ENCODE measurements around the gene CENPU. TPM values are rescaled to one million over a fixed set of nuclear protein-coding genes. Genes with fewer than 3 reads are reported as not detected.

The CENPU gene
- total and polyA plus RNA-seq, 2 of the 8 experiments (the other 6 are each of a cell fraction or from before 2014, with no cell fraction given): 32.1 to 122 TPM

DNA sequence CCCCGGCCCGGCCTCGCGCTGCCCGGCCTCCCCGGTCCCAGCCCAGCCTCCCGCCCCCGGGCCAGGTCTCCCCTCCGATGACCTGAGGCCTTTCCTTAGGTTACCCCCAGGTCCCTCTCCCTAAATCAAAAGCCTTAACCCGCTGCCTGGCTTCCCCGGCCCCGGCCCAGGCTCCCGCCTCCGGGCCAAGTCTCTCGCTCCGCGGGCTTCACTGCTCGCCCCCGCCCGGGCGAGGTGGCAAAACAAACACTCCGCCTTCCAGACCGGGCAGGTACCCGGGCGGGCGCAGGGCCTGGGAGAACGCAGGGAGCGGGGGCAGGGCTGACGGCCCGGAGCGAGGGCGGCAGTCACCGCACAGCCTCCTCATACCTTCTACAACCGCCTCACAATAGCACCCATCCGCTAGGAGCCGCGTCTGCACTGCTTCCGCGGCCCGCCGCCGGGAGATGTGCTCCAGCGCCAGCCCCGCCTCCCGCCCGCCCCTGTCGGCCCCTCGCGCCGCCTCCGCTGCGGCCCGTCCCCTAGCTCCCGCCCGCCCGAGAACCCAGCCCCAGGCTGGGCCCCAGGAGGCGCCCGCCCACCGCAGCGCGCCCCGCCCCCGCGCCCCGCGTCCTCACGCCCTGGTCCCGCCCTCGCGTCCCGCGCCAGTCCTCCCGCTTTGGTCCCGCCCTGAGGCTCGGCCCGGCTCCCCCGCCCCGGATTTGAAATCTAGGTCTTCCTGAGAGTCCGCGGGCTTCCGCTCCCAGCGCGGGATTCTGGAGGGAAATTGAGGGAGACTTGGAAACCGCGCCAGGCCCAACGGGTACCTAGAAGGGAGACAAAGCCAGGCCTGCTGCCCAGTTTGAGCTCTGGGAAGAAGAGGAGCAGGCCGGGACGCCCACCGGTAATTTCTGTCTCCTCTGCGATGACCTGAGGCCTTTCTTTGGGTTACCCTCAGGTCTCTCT lies 84.6 kb downstream of the CENPU start, which contains the start of the genes CASP3 and PRIMPOL:
Gene CASP3 (minus strand): TSS at position 422 of the 945 bp plus-strand sequence. CDS start 10,994 bp downstream, outside the sequence.
Gene PRIMPOL (plus strand): TSS at position 713 of the 945 bp plus-strand sequence. CDS start 7,403 bp downstream, outside the sequence.
- peaks cover 13% of the 10 kb centered on the region for H3K23me2 ChIP-seq (ENCODE audit: low read depth, low read length)
- H3K4ac ChIP-seq (replicated peaks; ENCODE audit: insufficient read length, low read depth, low read length): no peak within 1 kb of the TSS
- H3K27me3 ChIP-seq (replicated peaks in 1 of 4; ENCODE audit: control insufficient read depth in 3 of 4, extremely low read depth in 1 of 4, insufficient read depth in 3 of 4, low read length in 3 of 4): no peaks in the 10 kb centered on the region
- ChIA-PET POLR2A (ENCODE audit: partially characterized antibody) (interaction anchor here (0.8 to 2.2 kb wide), 11 partner anchors 8 to 302 kb away, joined by 3 to 8 read pairs (median 5); partner anchors contain the start of gene CENPU), CTCF (ENCODE audit: partially characterized antibody) (interaction anchor here (1.0 kb wide), 1 partner anchor 384 kb away, joined by 3 read pairs; no protein-coding TSS in a partner anchor)
- H3K79me2 ChIP-seq (ENCODE audit: control insufficient read depth in 1 of 2, insufficient read depth in 2 of 2, low read length in 2 of 2): peaks cover 6 to 43% of the 10 kb centered on the region in 2 experiments
- peak within 1 kb of the TSS; percentile 85 for H3K27ac ChIP-seq (ENCODE audit: low read depth, low read length)
- H3K9ac ChIP-seq (replicated peaks in 1 of 4; ENCODE audit: extremely low read depth in 1 of 4, low read depth in 3 of 4, low read length in 3 of 4): peak within 1 kb of the TSS; percentile 79 to 92 (median 83)
- H2BK12ac ChIP-seq (ENCODE audit: low read depth, low read length): peak within 1 kb of the TSS; percentile 93
- peaks cover 0 to 5% (median 0%) of the 10 kb centered on the region in 4 experiments; a peak in 1 of 8 replicates for H3K36me3 ChIP-seq (ENCODE audit: control insufficient read depth in 2 of 4, insufficient read depth in 4 of 4, low read length in 3 of 4)
- H4K5ac ChIP-seq (ENCODE audit: insufficient read length, low read depth, low read length): peak within 1 kb of the TSS; percentile 87
- no peak within 1 kb of the TSS for H3K14ac ChIP-seq (ENCODE audit: insufficient read length)
- DNase-seq (ENCODE audit: low read depth in 1 of 2, low spot score in 2 of 2) (peak; percentile 72 to 97), FAIRE-seq (no peak)
- peak within 1 kb of the TSS; percentile 97 to 98 for H3K4me2 ChIP-seq (ENCODE audit: insufficient read depth in 1 of 2, low read depth in 2 of 2, low read length in 2 of 2)
- peak within 1 kb of the TSS; percentile 80 for H2BK120ac ChIP-seq (replicated peaks; ENCODE audit: low read depth, low read length)
- peak within 1 kb of the TSS; percentile 91 for H2BK5ac ChIP-seq (ENCODE audit: low read depth, low read length)
- H3K56ac ChIP-seq (replicated peaks; ENCODE audit: insufficient read length, low read depth, low read length): peak within 1 kb of the TSS; percentile 71
- H3K23ac ChIP-seq (ENCODE audit: insufficient read length): no peak within 1 kb of the TSS
- peaks cover 0 to 9% of the 10 kb centered on the region in 2 experiments for H4K20me1 ChIP-seq (replicated peaks in 1 of 2; ENCODE audit: control insufficient read depth in 1 of 2, insufficient read depth in 2 of 2, low read length in 2 of 2)
- H2BK15ac ChIP-seq (ENCODE audit: low read length): peak within 1 kb of the TSS; percentile 84; the same call in 1 of the 2 replicates
- H2AK5ac ChIP-seq (ENCODE audit: low read depth, low read length): no peak within 1 kb of the TSS; the same call in 1 of the 2 replicates
- no peaks in the 10 kb centered on the region for H3K9me3 ChIP-seq (ENCODE audit: insufficient read depth in 2 of 2, low read depth in 1 of 2, low read length in 1 of 2)
- no peaks in the 10 kb centered on the region for H3K79me1 ChIP-seq (ENCODE audit: low read depth, low read length)
- peak within 1 kb of the TSS; percentile 89 for H3K18ac ChIP-seq (ENCODE audit: extremely low read depth, low read length)
- H2BK20ac ChIP-seq (ENCODE audit: low read length): 0 out of 2 replicates have a peak within 1 kb of the TSS, but pooled peaks have one; percentile 80
- H3K4me1 ChIP-seq (replicated peaks in 1 of 4; ENCODE audit: control insufficient read depth in 3 of 4, insufficient read depth in 4 of 4, low read length in 3 of 4): peaks cover 6 to 22% (median 12%) of the 10 kb centered on the region in 4 experiments
- WGBS, 2 experiments (ENCODE audit: extremely low coverage in 1 of 2, insufficient coverage in 1 of 2, insufficient read length in 1 of 2, insufficient replicate concordance in 2 of 2, low coverage in 1 of 2, low lambda C conversion rate in 2 of 2, missing lambda C conversion rate in 1 of 2): 6% methylated on average over 23 of the region's 90 CpGs; no CpG with 5 or more reads in 1 of the 2 experiments
- H4K8ac ChIP-seq (ENCODE audit: extremely low read depth, insufficient read depth, low read length): peak within 1 kb of the TSS; percentile 88
- H4K91ac ChIP-seq (replicated peaks; ENCODE audit: insufficient read length, low read length): peak within 1 kb of the TSS; percentile 86
- H2AFZ ChIP-seq (ENCODE audit: low read length): peak within 1 kb of the TSS; percentile 54; the same call in 1 of the 2 replicates
- H3K4me3 ChIP-seq (ENCODE audit: extremely low read depth in 1 of 4, insufficient read depth in 2 of 4, low read depth in 3 of 4, low read length in 4 of 4): peak within 1 kb of the TSS; percentile 54 to 93 (median 78)
- TF ChIP-seq, protein P1, sequence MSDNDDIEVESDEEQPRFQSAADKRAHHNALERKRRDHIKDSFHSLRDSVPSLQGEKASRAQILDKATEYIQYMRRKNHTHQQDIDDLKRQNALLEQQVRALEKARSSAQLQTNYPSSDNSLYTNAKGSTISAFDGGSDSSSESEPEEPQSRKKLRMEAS (IDR thresholded peaks at IDR 0.05): 0 out of 2 replicates have a peak, but pooled peaks have one; percentile 13
- TF ChIP-seq SIN3A (conservative IDR thresholded peaks at IDR 0.05 in 1 of 2, IDR thresholded peaks at IDR 0.05 in 1 of 2; ENCODE audit: low read depth in 1 of 2, low read length in 2 of 2) (peak in 1 of 2 experiments; percentile 49; a peak in 2 of 4 replicates), NANOG (IDR thresholded peaks at IDR 0.05; ENCODE audit: insufficient read depth, low read depth, low read length, poor library complexity, severe bottlenecking) (no peak), CEBPB (IDR thresholded peaks at IDR 0.05; ENCODE audit: low read depth, low read length) (no peak), TAF1 (IDR thresholded peaks at IDR 0.05; ENCODE audit: low read depth, low read length) (peak; percentile 97), SAP30 (IDR thresholded peaks at IDR 0.05; ENCODE audit: insufficient read depth, insufficient replicate concordance, low read length) (no peak), POLR2A (IDR thresholded peaks at IDR 0.05; ENCODE audit: control extremely low read depth in 1 of 2, low read depth in 2 of 2, low read length in 2 of 2) (peak; percentile 75 to 79; a peak in 2 of 3 replicates)
- TF ChIP-seq, protein P2, sequence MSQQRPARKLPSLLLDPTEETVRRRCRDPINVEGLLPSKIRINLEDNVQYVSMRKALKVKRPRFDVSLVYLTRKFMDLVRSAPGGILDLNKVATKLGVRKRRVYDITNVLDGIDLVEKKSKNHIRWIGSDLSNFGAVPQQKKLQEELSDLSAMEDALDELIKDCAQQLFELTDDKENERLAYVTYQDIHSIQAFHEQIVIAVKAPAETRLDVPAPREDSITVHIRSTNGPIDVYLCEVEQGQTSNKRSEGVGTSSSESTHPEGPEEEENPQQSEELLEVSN (IDR thresholded peaks at IDR 0.05): peak; percentile 53; the same call in 1 of the 2 replicates

All from H1 (cell line).